ENCODE measurements around the gene BABAM2. TPM values are rescaled to one million over a fixed set of nuclear protein-coding genes. Genes with fewer than 3 reads are reported as not detected.

Gene BABAM2
- total and polyA plus RNA-seq, 2 of the 4 experiments (the other 2 are of a cell fraction) = 20.9 to 23.1 TPM

GRCh38 chr2:28332696-28333095 is 442.2 kb downstream of the BABAM2 start:
- WGBS, 2 experiments (ENCODE audit: extremely low coverage in 2 of 2, insufficient read length in 1 of 2) = 93% methylated on average over 3 of the region's 8 CpGs; no CpG with 5 or more reads in 1 of the 2 experiments

More at GRCh38 chr2:28332696-28333095, 442.2 kb downstream of the BABAM2 start:
- H3K56ac ChIP-seq (ENCODE audit: extremely low read depth, insufficient read depth, low read length) = no peak overlapping the region
- peaks cover 3% of the 10 kb centered on the region for H3K9me1 ChIP-seq (ENCODE audit: insufficient read depth, low read length)
- DNase-seq (no peak), ATAC-seq (ENCODE audit: low read depth) (no peak)
- CTCF ChIA-PET = interaction anchor here (1.2 kb wide), 1 partner anchor 10 kb away, joined by 4 read pairs; no protein-coding TSS in a partner anchor
- TF ChIP-seq RAD21 (IDR thresholded peaks at IDR 0.05; ENCODE audit: low read length) = no peak
- H3K9ac ChIP-seq (ENCODE audit: low read depth, low read length) = no peak overlapping the region
- H3K4me1 ChIP-seq (ENCODE audit: control insufficient read depth, insufficient read depth, low read length) = peaks cover 12% of the 10 kb centered on the region
- H3K4ac ChIP-seq (ENCODE audit: low read depth, low read length) = no peak overlapping the region; the same call in 1 of the 2 replicates
- no peak overlapping the region for H3K27ac ChIP-seq (ENCODE audit: insufficient read depth, low read length)
- BruUV-seq (replicated peaks) = no TSS peak
- H3K14ac ChIP-seq (replicated peaks; ENCODE audit: low read depth, low read length) = no peak overlapping the region
- no peaks in the 10 kb centered on the region for H4K20me1 ChIP-seq (ENCODE audit: insufficient read depth, low read length)
- H2BK120ac ChIP-seq (ENCODE audit: low read depth, low read length) = no peak overlapping the region
- H3K4me2 ChIP-seq (ENCODE audit: low read depth, low read length) = no peak overlapping the region
- H2BK15ac ChIP-seq (ENCODE audit: low read depth, low read length) = no peak overlapping the region
- no peak overlapping the region for H3K23ac ChIP-seq (ENCODE audit: low read depth, low read length)
- no peak overlapping the region for H2AFZ ChIP-seq (replicated peaks; ENCODE audit: low read length, poor library complexity)
- no peaks in the 10 kb centered on the region for H3K27me3 ChIP-seq (ENCODE audit: control insufficient read depth, insufficient read depth, low read length)
- no peak overlapping the region for H4K8ac ChIP-seq (ENCODE audit: low read depth in 2 of 2, low read length in 2 of 2)
- H3K36me3 ChIP-seq (ENCODE audit: control insufficient read depth, insufficient read depth, low read length) = no peaks in the 10 kb centered on the region
- intact Hi-C loops (cut with micrococcal nuclease) = no loop called here
- no peak overlapping the region for H2BK5ac ChIP-seq (ENCODE audit: low read depth, low read length, poor library complexity, severe bottlenecking)
- in situ Hi-C loops (cut with MboI; ENCODE audit: low sequenced_read_pairs) = no loop called here
- H4K91ac ChIP-seq (ENCODE audit: insufficient read depth, low read depth, low read length) = no peak overlapping the region
- H3K79me1 ChIP-seq (ENCODE audit: low read depth in 1 of 2, low read length in 2 of 2) = no peaks in the 10 kb centered on the region
- no peak overlapping the region for H2AK9ac ChIP-seq (replicated peaks; ENCODE audit: low read depth, low read length, poor library complexity)
- no peak overlapping the region for H3K18ac ChIP-seq (ENCODE audit: low read depth, low read length)
- POLR2A ChIA-PET (ENCODE audit: unreplicated experiment) = no interaction called here
- H2BK20ac ChIP-seq (ENCODE audit: low read depth, low read length) = no peak overlapping the region
- H4K5ac ChIP-seq (ENCODE audit: low read depth, low read length) = no peak overlapping the region
- no peak overlapping the region for H3K4me3 ChIP-seq (ENCODE audit: insufficient read depth, low read depth, low read length)
- no peak overlapping the region for H2AK5ac ChIP-seq (ENCODE audit: low read depth, low read length)
- dilution Hi-C loops (cut with HindIII; ENCODE audit: low sequenced_read_pairs, unreplicated experiment) = no loop called here
- H3K9me3 ChIP-seq (ENCODE audit: control insufficient read depth, insufficient read depth, low read length) = no peaks in the 10 kb centered on the region
